Esophagus muscularis mucosa (tissue), 4 donors: ENCODE data around the gene NUBPL. TPM values are rescaled to one million over a fixed set of nuclear protein-coding genes. Genes with fewer than 3 reads are reported as not detected.

Experiments
- DNase-seq: peaks from one replicate; pipeline ENCODE4 v3.0.0-alpha.2; 2017; ENCODE audit errors: extremely low spot score
- H3K27ac ChIP-seq, 4 donors: fragments of 200-600 bp; sonication (generic); replicated peaks in 1 of 4; 1 replicate in 3 of 4; 2 replicates in 1 of 4; pipeline ENCODE4 v1.5.1; 2016 to 2019; ENCODE audit warnings: mild to moderate bottlenecking in 1 of 4
- H3K27me3 ChIP-seq, 4 donors: fragments of 200-600 bp; sonication (generic); one replicate each; pipeline versions ENCODE4 v1.5.1 to v1.6.0; 2016 to 2019
- H3K36me3 ChIP-seq, 4 donors: fragments of 200-600 bp; sonication (generic); one replicate each; pipeline ENCODE4 v1.5.1; 2016 to 2019
- H3K4me1 ChIP-seq, 4 donors: fragments of 200-600 bp; sonication (generic); one replicate each; pipeline ENCODE4 v1.5.1; 2016 to 2019
- H3K4me3 ChIP-seq, 4 donors: fragments of 200-600 bp; sonication (generic); 1 replicate in 2 of 4; 2 replicates in 2 of 4; pipeline ENCODE4 v1.5.1; 2016 to 2019; ENCODE audit warnings: mild to moderate bottlenecking in 4 of 4, moderate library complexity in 1 of 4
- H3K9me3 ChIP-seq, 4 donors: fragments of 200-600 bp; sonication (generic); 1 replicate in 3 of 4; 2 replicates in 1 of 4; pipeline ENCODE4 v1.5.1; 2016 to 2019
- EP300 ChIP-seq: sonication (generic); formaldehyde crosslinking; IDR thresholded peaks from one replicate; pipeline ENCODE4 v1.6.1; 2017; ENCODE audit warnings: antibody characterized with exemption
- POLR2A ChIP-seq: fragments of 450-650 bp; IDR thresholded peaks from one replicate; pipeline ENCODE4 v1.6.1; 2017; ENCODE audit warnings: antibody characterized with exemption, moderate library complexity, mild to moderate bottlenecking, low read depth
- POLR2AphosphoS5 ChIP-seq, 2 donors: sonication (generic); formaldehyde crosslinking; IDR thresholded peaks; one replicate each; pipeline ENCODE4 v1.6.1; 2017; ENCODE audit warnings: antibody characterized with exemption in 2 of 2
- WGBS: methylation state at CpG from one replicate; pipeline ENCODE4 v1.1.5; 2018; 5-methylcytosine and 5-hydroxymethylcytosine counted together
- intact Hi-C: fragments of 100-400 bp; cut with DNase I; formaldehyde crosslinking; loops from one replicate; pipeline ENCODE4 v1.15.1; 2023
- total RNA-seq, 4 donors: library from RNA; depleted of rRNA; stranded (reverse); fragments of >200 nt; gene quantifications; one replicate each; pipeline versions ENCODE4 v1.1.0 to v1.2.1, GENCODE V29; 2016
- TF ChIP-seq, protein P1 (sequence below), 3 experiments: fragments of 200-600 bp in 2 of 3; fragments of 450-650 bp in 1 of 3; sonication (generic) in 2 of 3; IDR thresholded peaks; one replicate each; pipeline ENCODE4 v1.5.1; 2017 to 2019; ENCODE audit warnings: antibody characterized with exemption in 3 of 3, mild to moderate bottlenecking in 2 of 3, moderate library complexity in 1 of 3

The NUBPL gene
- total RNA-seq, 4 donors from 2014 or later = 10.3 to 13.6 (median 12.8) TPM

DNA sequence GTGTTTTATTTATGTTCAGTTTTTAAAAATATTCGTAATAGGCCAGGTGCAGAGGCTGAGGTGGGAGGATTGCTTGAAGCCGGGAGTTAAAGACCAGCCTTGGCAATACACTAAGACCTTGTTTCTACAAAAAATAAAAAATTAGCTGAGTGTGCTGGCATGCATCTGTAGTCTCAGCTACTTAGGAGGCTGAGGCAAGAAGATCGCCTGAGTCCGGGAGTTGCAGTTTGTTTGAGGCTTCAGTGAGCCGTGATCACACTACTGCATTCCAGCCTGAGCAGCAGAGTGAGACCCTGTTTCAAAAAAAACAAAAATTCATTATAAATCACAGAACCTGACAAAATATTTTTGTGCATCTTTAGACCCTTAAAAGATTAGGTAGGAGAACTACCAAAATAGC lies 275.8 kb downstream of the NUBPL start:
- H3K4me1 ChIP-seq = peaks cover 0 to 6% (median 1%) of the 10 kb centered on the region in 4 donors
- intact Hi-C loops = no loop called here
- TF ChIP-seq POLR2AphosphoS5 (IDR thresholded peaks at IDR 0.05) = no peak
- no peak for TF ChIP-seq EP300
- no peak for TF ChIP-seq POLR2A
- TF ChIP-seq, protein P1, sequence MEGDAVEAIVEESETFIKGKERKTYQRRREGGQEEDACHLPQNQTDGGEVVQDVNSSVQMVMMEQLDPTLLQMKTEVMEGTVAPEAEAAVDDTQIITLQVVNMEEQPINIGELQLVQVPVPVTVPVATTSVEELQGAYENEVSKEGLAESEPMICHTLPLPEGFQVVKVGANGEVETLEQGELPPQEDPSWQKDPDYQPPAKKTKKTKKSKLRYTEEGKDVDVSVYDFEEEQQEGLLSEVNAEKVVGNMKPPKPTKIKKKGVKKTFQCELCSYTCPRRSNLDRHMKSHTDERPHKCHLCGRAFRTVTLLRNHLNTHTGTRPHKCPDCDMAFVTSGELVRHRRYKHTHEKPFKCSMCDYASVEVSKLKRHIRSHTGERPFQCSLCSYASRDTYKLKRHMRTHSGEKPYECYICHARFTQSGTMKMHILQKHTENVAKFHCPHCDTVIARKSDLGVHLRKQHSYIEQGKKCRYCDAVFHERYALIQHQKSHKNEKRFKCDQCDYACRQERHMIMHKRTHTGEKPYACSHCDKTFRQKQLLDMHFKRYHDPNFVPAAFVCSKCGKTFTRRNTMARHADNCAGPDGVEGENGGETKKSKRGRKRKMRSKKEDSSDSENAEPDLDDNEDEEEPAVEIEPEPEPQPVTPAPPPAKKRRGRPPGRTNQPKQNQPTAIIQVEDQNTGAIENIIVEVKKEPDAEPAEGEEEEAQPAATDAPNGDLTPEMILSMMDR (IDR thresholded peaks at IDR 0.05) = no peak

GRCh38 chr14:31842899-31843298 lies 281.7 kb downstream of the NUBPL start:
- Histone ChIP-seq H3K27ac (no peak overlapping the region), H3K4me1 (peaks cover 0 to 7% (median 0%) of the 10 kb centered on the region in 4 donors), H3K4me3 (no peak overlapping the region), H3K27me3 (no peaks in the 10 kb centered on the region), H3K36me3 (no peaks in the 10 kb centered on the region), H3K9me3 (no peaks in the 10 kb centered on the region)
- DNase-seq = no peak
- TF ChIP-seq POLR2AphosphoS5 (IDR thresholded peaks at IDR 0.05) (no peak), EP300 (no peak), POLR2A (no peak)
- TF ChIP-seq, protein P1 (IDR thresholded peaks at IDR 0.05) = no peak
- intact Hi-C loops = no loop called here
- 72% methylated on average over 2 of the region's 2 CpGs for WGBS

More for the DNA sequence above, 275.8 kb downstream of the NUBPL start:
- no peak for DNase-seq
- no peak overlapping the region for H3K4me3 ChIP-seq
- WGBS = 97% methylated on average over 5 of the region's 5 CpGs
- H3K36me3 ChIP-seq = no peaks in the 10 kb centered on the region
- H3K9me3 ChIP-seq = no peaks in the 10 kb centered on the region
- no peaks in the 10 kb centered on the region for H3K27me3 ChIP-seq
- H3K27ac ChIP-seq = no peak overlapping the region

- WGBS = 94% methylated on average over 1 of the region's 1 CpG
- intact Hi-C loops = no loop called here
- TF ChIP-seq POLR2A (no peak), POLR2AphosphoS5 (IDR thresholded peaks at IDR 0.05) (no peak), EP300 (no peak)
- TF ChIP-seq, protein P1 (IDR thresholded peaks at IDR 0.05) = no peak
- no peak overlapping the region for H3K4me3 ChIP-seq
- H3K9me3 ChIP-seq = no peaks in the 10 kb centered on the region
- no peak overlapping the region for H3K27ac ChIP-seq
- H3K27me3 ChIP-seq = no peaks in the 10 kb centered on the region
- peaks cover 0 to 7% (median 0%) of the 10 kb centered on the region in 4 donors for H3K4me1 ChIP-seq
- DNase-seq = no peak
- no peaks in the 10 kb centered on the region for H3K36me3 ChIP-seq
Measured at GRCh38 chr14:31843361-31844091, 282.3 kb downstream of the NUBPL start.

DNA sequence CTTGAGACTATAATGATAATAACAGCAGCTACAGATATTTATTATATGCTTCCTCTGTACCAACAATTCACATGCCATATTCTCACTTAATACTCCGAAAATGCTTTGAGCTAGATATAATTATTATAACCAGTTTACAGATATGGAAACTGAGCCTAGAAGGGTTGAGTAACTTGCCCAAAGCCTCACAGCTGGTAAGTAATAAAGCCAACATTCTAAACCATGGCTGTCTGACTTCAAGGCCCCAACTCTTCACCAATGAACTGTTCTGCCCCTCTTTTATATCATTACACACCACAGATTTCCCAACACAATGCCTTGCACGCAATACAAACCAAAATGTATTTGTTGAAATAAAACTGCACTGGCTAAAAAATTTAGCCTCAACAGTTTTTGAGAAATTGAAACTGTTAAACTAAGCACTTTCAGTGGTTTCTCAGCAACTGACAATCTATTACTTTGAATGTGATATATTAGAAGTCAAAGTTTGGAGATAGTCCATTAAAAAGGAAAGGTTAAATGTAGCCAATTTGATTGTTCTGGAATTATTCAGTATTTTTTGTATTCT lies 293.4 kb downstream of the NUBPL start:
- H3K27ac ChIP-seq = no peak overlapping the region
- no peaks in the 10 kb centered on the region for H3K9me3 ChIP-seq
- intact Hi-C loops = no loop called here
- no peaks in the 10 kb centered on the region for H3K4me1 ChIP-seq
- H3K4me3 ChIP-seq = no peak overlapping the region
- DNase-seq = no peak
- peaks cover 0 to 12% (median 0%) of the 10 kb centered on the region in 4 donors for H3K36me3 ChIP-seq
- 96% methylated on average over 2 of the region's 2 CpGs for WGBS
- TF ChIP-seq POLR2AphosphoS5 (IDR thresholded peaks at IDR 0.05) (no peak), EP300 (no peak), POLR2A (no peak)
- TF ChIP-seq, protein P1 (IDR thresholded peaks at IDR 0.05) = no peak
- no peaks in the 10 kb centered on the region for H3K27me3 ChIP-seq
